HUES48 (cell line): ENCODE results near the gene GREB1.

Experiments
- H3K27ac ChIP-seq: one replicate; pipeline ENCODE4 v1.7.0; 2013; ENCODE audit warnings: low read depth, low read length, inconsistent platforms
- H3K27me3 ChIP-seq: 2 replicates; pipeline ENCODE4 v1.6.1; 2013; ENCODE audit warnings: mild to moderate bottlenecking, low read length; ENCODE audit not compliant: control insufficient read depth, insufficient read depth
- H3K36me3 ChIP-seq: 2 replicates; pipeline ENCODE4 v1.6.1; 2013; ENCODE audit warnings: low read length; ENCODE audit not compliant: control insufficient read depth, insufficient read depth
- H3K4me1 ChIP-seq: 2 replicates; pipeline ENCODE4 v1.6.1; 2013; ENCODE audit warnings: mild to moderate bottlenecking, low read length; ENCODE audit not compliant: control insufficient read depth, insufficient read depth
- H3K4me3 ChIP-seq: 2 replicates; pipeline ENCODE4 v1.5.1; 2013; ENCODE audit warnings: mild to moderate bottlenecking, low read depth, low read length
- H3K9ac ChIP-seq: 2 replicates; pipeline ENCODE4 v1.6.1; 2013; ENCODE audit warnings: mild to moderate bottlenecking, low read depth, low read length, moderate library complexity
- H3K9me3 ChIP-seq: 2 replicates; pipeline ENCODE4 v1.6.1; 2013; ENCODE audit warnings: low read length; ENCODE audit not compliant: control insufficient read depth, insufficient read depth

GREB1 gene

DNA sequence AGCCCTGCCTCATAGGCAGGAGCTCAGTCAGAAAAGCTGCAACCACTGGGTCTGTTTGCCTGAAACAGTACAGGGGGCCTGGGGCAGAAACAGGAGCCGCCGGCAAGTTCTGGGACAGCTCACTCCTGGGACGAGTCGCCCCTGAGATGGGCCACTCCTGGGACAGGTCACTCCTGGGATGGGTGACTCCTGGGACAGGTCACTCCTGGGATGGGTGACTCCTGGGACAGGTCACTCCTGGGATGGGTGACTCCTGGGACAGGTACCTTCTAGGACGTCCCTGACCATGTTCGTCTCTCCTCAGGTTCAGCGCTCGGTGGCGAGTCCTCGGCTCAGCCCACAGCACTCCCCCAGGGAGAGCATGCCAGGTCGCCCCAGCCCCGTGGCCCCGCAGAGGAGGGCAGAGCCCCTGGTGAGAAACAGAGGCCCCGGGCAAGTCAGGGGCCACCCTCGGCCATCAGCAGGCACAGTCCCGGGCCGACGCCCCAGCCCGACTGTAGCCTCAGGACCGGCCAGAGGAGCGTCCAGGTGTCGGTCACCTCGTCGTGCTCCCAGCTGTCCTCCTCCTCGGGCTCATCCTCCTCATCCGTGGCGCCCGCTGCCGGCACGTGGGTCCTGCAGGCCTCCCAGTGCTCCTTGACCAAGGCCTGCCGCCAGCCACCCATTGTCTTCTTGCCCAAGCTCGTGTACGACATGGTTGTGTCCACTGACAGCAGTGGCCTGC, 84.3 kb downstream of the GREB1 start:
- H3K27ac ChIP-seq: no peak overlapping the region
- H3K9ac ChIP-seq: no peak overlapping the region
- no peaks in the 10 kb centered on the region for H3K4me1 ChIP-seq
- no peak overlapping the region for H3K4me3 ChIP-seq
- H3K9me3 ChIP-seq: no peaks in the 10 kb centered on the region
- H3K36me3 ChIP-seq: peaks cover 45% of the 10 kb centered on the region
- no peaks in the 10 kb centered on the region for H3K27me3 ChIP-seq

DNA sequence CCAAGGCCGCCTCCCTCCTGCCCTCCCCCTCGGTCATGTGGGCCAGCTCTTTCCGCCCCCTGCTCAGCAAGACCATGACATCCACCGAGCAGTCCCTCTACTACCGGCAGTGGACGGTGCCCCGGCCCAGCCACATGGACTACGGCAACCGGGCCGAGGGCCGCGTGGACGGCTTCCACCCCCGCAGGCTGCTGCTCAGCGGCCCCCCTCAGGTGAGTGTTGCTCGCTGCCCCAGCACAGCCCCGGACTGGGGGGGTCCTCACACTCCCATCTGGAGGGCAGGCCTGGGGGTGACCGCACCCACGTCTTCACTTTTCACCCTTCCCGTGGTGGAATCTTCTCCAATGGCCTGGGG, 84.8 kb downstream of the GREB1 start:
- Histone ChIP-seq H3K4me3 (no peak overlapping the region), H3K27ac (no peak overlapping the region), H3K4me1 (no peaks in the 10 kb centered on the region), H3K27me3 (no peaks in the 10 kb centered on the region), H3K9ac (no peak overlapping the region), H3K9me3 (no peaks in the 10 kb centered on the region), H3K36me3 (peaks cover 41% of the 10 kb centered on the region)

DNA sequence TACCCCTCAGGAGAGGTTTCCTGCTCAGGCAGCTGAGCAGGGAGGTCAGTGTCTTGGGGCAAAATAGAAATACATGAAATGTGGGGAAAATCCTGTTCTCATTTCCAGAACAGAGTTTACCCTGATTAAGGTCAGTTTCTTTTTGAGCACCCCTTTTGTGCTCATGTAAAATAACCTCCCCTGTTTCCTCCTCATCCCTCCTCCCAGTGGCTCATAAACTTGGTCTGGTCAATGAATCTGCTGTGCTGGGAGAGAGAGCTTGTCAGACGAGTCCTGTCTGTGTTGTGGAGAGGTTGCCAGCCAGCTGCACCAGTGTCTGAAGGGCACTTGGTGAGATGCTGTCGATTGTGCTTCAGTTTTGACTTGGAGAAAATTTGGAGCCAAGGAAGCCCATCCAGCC, 87.6 kb downstream of the GREB1 start:
- Histone ChIP-seq H3K4me1 (no peaks in the 10 kb centered on the region), H3K27ac (no peak overlapping the region), H3K9ac (no peak overlapping the region), H3K9me3 (no peaks in the 10 kb centered on the region), H3K27me3 (no peaks in the 10 kb centered on the region), H3K4me3 (no peak overlapping the region), H3K36me3 (peaks cover 46% of the 10 kb centered on the region)

DNA sequence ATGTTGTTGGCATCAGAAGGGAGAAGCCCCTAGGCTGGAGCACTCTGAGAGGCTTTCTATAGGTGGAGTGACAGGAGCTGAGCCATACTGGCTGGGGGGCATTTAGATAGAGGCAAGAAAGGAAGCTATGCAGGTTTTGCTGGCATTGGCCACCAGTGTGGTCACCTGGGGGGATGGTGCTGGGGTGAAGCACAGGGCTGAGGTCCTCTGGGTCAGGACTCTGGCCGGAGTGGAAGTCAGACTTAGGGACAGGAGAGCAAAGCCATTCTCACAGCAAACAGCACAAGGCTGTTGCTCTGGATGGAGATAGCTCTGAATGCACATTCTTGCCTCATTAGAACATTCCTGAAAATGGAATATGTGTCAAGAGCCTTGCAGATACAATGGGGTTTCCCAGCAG, 88.8 kb downstream of the GREB1 start:
- H3K4me1 ChIP-seq: no peaks in the 10 kb centered on the region
- no peak overlapping the region for H3K4me3 ChIP-seq
- no peaks in the 10 kb centered on the region for H3K27me3 ChIP-seq
- H3K9ac ChIP-seq: no peak overlapping the region
- H3K36me3 ChIP-seq: peaks cover 48% of the 10 kb centered on the region
- no peak overlapping the region for H3K27ac ChIP-seq
- H3K9me3 ChIP-seq: no peaks in the 10 kb centered on the region

DNA sequence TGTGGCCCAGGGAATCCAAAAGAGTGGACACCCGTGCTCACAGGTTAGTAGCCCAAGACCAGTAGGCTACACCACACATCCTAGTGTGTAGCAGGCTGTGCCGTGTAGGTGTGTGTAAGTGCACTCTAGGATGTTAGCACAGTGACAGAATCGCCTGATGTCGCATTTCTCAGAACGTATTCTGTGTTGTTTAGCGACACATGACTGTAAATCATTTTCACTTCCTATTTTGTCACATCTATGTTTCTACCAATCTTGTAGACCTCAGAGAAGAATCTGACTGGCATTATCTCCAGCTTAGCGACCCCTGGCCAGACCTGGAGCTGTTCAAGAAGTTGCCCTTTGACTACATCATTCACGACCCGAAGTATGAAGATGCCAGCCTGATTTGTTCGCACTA, 91.0 kb downstream of the GREB1 start:
- H3K9ac ChIP-seq: no peak overlapping the region
- no peaks in the 10 kb centered on the region for H3K27me3 ChIP-seq
- H3K4me1 ChIP-seq: no peaks in the 10 kb centered on the region
- H3K27ac ChIP-seq: no peak overlapping the region
- no peak overlapping the region for H3K4me3 ChIP-seq
- H3K36me3 ChIP-seq: peaks cover 46% of the 10 kb centered on the region
- no peaks in the 10 kb centered on the region for H3K9me3 ChIP-seq

DNA sequence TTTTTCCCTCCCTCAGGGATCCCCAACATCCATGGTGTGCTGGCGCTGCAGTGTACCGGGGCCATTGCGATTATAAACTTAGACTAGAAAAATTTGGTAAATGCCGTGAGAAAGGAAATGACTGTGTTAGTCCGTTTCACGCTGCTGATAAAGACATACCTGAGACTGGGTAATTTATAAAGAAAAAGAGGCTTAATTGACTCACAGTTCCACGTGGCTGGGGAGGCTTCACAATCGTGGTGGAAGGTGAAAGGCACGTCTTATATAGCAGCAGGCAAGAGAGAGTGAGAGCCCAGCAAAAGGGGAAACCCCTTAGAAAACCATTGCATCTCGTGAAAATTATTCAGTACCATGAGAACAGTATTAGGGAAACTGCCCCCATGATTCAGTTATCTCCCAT, 91.8 kb downstream of the GREB1 start:
- no peaks in the 10 kb centered on the region for H3K27me3 ChIP-seq
- no peak overlapping the region for H3K27ac ChIP-seq
- no peaks in the 10 kb centered on the region for H3K4me1 ChIP-seq
- peaks cover 53% of the 10 kb centered on the region for H3K36me3 ChIP-seq
- no peak overlapping the region for H3K9ac ChIP-seq
- no peaks in the 10 kb centered on the region for H3K9me3 ChIP-seq
- H3K4me3 ChIP-seq: no peak overlapping the region

DNA sequence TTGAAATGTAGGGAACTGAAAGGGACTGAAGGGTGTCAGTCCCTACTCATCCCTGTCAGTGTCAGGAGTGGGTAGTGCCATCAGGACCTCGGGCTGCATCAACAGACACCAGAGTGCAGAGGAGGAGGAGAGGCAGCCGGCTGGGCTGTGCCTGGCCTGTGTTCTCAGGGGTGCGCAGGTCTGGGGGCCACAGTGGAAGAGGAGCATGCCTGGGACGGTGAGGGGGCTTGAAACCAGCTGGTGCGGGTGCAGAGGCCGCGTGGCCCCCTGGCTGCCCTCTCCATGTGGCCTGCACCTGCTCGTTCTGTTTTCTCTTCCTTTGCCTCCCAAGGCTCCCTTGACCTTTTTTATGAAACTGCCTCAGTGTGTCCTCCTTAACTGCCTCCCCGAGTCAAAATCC, 94.8 kb downstream of the GREB1 start:
- H3K4me3 ChIP-seq: no peak overlapping the region
- H3K27me3 ChIP-seq: no peaks in the 10 kb centered on the region
- no peaks in the 10 kb centered on the region for H3K9me3 ChIP-seq
- H3K36me3 ChIP-seq: peaks cover 56% of the 10 kb centered on the region
- no peaks in the 10 kb centered on the region for H3K4me1 ChIP-seq
- H3K27ac ChIP-seq: no peak overlapping the region
- no peak overlapping the region for H3K9ac ChIP-seq

DNA sequence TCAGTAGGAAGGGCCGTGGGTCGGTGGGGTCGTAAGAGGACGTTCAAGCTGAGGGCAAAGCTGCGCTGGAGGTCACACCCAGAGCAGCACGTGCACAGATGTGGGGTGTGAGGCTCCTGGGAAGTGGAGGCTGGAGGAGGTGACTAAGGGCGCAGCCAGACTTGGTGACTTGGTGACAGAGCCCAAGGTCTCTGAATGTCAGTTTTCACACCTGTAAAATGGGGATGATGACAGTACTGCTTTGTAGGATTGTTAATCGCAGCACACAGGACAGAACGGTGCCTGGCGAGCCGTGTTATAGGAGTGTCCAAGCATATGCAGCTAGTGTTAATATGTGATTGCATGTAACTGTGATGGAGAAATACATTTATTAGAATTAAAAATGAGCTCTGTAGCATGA, 95.4 kb downstream of the GREB1 start:
- Histone ChIP-seq H3K27me3 (no peaks in the 10 kb centered on the region), H3K27ac (no peak overlapping the region), H3K36me3 (peaks cover 61% of the 10 kb centered on the region), H3K9ac (no peak overlapping the region), H3K4me1 (no peaks in the 10 kb centered on the region), H3K9me3 (no peaks in the 10 kb centered on the region), H3K4me3 (no peak overlapping the region)

DNA sequence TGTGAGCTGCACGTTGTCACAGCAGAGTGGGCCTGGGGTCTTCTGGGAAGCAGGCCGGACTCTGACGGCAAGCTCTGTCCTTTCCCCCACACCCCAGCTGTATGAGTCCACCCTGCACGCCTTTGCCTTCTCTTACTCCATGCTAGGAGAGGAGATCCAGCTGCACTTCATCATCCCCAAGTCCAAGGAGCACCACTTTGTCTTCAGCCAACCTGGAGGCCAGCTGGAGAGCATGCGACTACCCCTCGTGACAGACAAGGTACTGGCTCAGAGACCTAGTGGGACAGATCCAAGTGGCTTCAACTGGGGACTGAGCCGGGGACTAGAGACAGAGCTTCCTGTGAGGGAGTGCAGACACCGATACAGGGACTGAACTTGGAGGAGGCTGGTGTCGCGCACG, 96.0 kb downstream of the GREB1 start:
- Histone ChIP-seq H3K4me1 (no peaks in the 10 kb centered on the region), H3K36me3 (peaks cover 66% of the 10 kb centered on the region), H3K4me3 (no peak overlapping the region), H3K9me3 (no peaks in the 10 kb centered on the region), H3K27ac (no peak overlapping the region), H3K9ac (no peak overlapping the region), H3K27me3 (no peaks in the 10 kb centered on the region)

DNA sequence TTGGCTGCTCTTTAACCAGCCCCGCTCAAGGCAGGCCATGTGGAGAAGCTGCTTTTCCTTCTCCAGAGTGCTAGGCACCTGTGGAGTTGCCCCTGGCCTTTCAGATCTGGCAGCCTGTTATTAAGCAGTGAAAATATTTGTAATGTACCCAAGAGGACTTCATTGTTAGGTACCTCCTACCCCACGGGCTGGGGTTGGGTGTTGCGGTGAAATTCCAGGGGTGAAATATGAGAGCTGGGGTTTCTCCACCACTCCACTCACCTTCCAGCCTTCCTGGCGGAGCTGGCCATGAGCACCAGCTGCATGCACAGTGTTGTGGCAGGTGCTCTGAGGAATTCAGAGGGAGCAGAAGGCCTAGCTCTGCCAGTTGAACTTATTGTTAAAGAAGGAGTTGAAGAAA, 97.0 kb downstream of the GREB1 start:
- H3K4me3 ChIP-seq: no peak overlapping the region
- H3K27ac ChIP-seq: no peak overlapping the region
- H3K27me3 ChIP-seq: no peaks in the 10 kb centered on the region
- peaks cover 64% of the 10 kb centered on the region for H3K36me3 ChIP-seq
- no peak overlapping the region for H3K9ac ChIP-seq
- H3K4me1 ChIP-seq: no peaks in the 10 kb centered on the region
- H3K9me3 ChIP-seq: no peaks in the 10 kb centered on the region

DNA sequence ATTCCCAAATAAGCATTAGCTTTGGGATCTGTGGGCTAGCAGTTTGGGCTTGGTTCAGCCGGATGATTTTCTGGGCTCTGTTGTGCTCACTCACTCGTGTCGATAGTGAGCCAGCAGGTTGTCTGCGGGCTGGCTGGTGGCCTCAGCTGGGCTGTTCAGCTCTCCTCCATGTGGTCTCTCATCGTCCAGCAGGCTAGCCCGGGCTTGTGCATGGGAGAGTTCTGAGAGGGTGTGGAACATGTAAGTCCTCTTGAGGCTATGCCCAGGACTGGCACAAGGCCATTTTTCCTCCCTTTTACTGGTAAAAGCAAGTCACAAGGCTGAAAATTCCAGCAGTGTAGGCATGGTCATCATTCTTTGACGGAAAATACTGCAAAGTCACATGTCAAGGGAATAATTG, 97.6 kb downstream of the GREB1 start:
- H3K9me3 ChIP-seq: no peaks in the 10 kb centered on the region
- H3K27me3 ChIP-seq: no peaks in the 10 kb centered on the region
- H3K27ac ChIP-seq: no peak overlapping the region
- H3K9ac ChIP-seq: no peak overlapping the region
- H3K4me1 ChIP-seq: no peaks in the 10 kb centered on the region
- H3K4me3 ChIP-seq: no peak overlapping the region
- peaks cover 61% of the 10 kb centered on the region for H3K36me3 ChIP-seq
